Right lobe of liver (tissue), 6 donors: ENCODE data around the gene MOXD1. TPM values are rescaled to one million over a fixed set of nuclear protein-coding genes. Genes with fewer than 3 reads are reported as not detected.

Experiments used
- ATAC-seq, 4 donors: fragments of 200-7000 bp; cut with Tn5 transposase; one replicate each; pipeline ENCODE4 v1.9.1; 2020; ENCODE audit warnings: mild to moderate bottlenecking in 4 of 4, moderate library complexity in 4 of 4
- DNase-seq, 3 donors: peaks; one replicate each; pipeline ENCODE4 v3.0.0-alpha.2; 2020
- H3K27ac ChIP-seq, 3 donors: fragments of 200-600 bp; one replicate each; pipeline ENCODE4 v1.8.0; 2022
- H3K27me3 ChIP-seq, 2 donors: fragments of 200-600 bp; one replicate each; pipeline ENCODE4 v1.8.0; 2022
- H3K36me3 ChIP-seq, 4 donors: fragments of 200-600 bp; sonication (generic) in 1 of 4; one replicate each; pipeline versions ENCODE4 v1.5.1 to v1.8.0; 2017 to 2022; ENCODE audit warnings: control low read depth in 1 of 4
- H3K4me1 ChIP-seq, 4 donors: fragments of 200-600 bp; sonication (generic) in 1 of 4; one replicate each; pipeline versions ENCODE4 v1.5.1 to v1.8.0; 2017 to 2022; ENCODE audit warnings: control low read depth in 1 of 4
- H3K4me3 ChIP-seq, 3 donors: fragments of 200-600 bp; one replicate each; pipeline ENCODE4 v1.8.0; 2022
- H3K9me3 ChIP-seq, 4 donors: fragments of 200-600 bp; sonication (generic) in 1 of 4; one replicate each; pipeline versions ENCODE4 v1.5.1 to v1.8.0; 2017 to 2022; ENCODE audit warnings: control low read depth in 1 of 4
- POLR2A ChIP-seq: fragments of 450-650 bp; IDR thresholded peaks from one replicate; pipeline ENCODE4 v1.6.1; 2017; ENCODE audit warnings: antibody characterized with exemption, mild to moderate bottlenecking
- WGBS: methylation state at CpG from one replicate; pipeline ENCODE4 v1.1.6; 2018; ENCODE audit warnings: low coverage, low lambda C conversion rate; ENCODE audit not compliant: insufficient coverage; ENCODE audit errors: missing lambda C conversion rate; 5-methylcytosine and 5-hydroxymethylcytosine counted together
- intact Hi-C, 2 donors: fragments of 100-400 bp; cut with DNase I; formaldehyde crosslinking; loops; one replicate each; pipeline versions ENCODE4 v1.11.2 to v1.14.1; 2022
- total RNA-seq, 6 experiments: library from RNA; depleted of rRNA in 2 of 6; stranded (reverse); fragments of >200 nt in 2 of 6; fragmentation: NEBNext Ultra II Directional in 3 of 6; extraction: Animal tissue kit (Norgen Biotek cat#: 25700) in 3 of 6; gene quantifications; one replicate each; pipeline versions ENCODE4 v1.1.0 to v1.2.4, GENCODE V29; 2016 to 2023
- TF ChIP-seq, protein P1 (sequence below), 4 donors: fragments of 200-600 bp in 3 of 4; fragments of 450-650 bp in 1 of 4; IDR thresholded peaks; one replicate each; pipeline versions ENCODE4 v1.5.1 to v1.8.0; 2016 to 2022; ENCODE audit warnings: antibody characterized with exemption in 4 of 4, mild to moderate bottlenecking in 2 of 4
- donor health status: DM: no; HTN: yes; CAD: no.
- donor health status: DM: no; HTN: no; CAD: no.
- donor health status: DM: no; HTN: no; CAD: no.
- donor health status: DM: no; HTN: yes; CAD: no.
- donor health status: DM: no; HTN: yes; CAD: no.

Gene MOXD1
- total RNA-seq, 6 experiments from 2014 or later = 0.24 to 2.3 (median 1.0) TPM; not detected in 1

DNA sequence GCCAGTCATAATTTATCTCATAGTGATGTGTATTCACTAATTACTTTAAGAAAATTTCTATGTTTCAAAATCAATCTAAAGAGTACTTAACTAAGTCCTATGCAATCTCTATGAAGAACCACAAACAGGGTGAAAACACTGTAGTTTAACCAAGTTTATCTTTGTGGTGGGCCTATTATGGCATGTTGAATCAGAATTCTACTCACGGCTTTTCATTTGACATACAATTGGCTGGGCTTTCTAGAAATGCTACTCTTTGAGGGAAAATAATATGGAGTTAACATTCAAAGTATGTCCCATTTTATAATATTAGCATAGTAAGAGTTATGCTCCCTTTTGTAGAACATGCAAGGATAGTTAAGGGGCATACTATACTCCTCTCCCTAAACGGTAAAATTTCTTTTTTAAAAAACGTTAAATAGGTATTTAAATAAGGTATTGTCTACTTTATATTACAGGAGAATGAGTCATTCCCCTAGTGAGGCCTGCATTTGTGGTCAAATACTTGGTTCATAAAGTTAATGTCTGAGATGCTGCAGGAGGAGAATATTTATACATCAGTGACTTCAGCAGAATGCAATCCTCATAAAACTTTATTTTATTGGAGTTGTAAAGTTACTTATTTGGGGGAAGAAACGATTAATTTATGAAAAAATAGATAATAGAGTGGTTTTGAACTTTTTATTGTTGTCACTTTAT lies 1.8 kb downstream of the MOXD1 start:
- Histone ChIP-seq H3K9me3 (peaks cover 0 to 3% (median 0%) of the 10 kb centered on the region in 4 donors), H3K4me3 (no peak overlapping the region), H3K27me3 (peaks cover 0 to 28% of the 10 kb centered on the region in 2 donors), H3K27ac (no peak overlapping the region), H3K4me1 (peaks cover 0 to 6% (median 0%) of the 10 kb centered on the region in 4 donors), H3K36me3 (no peaks in the 10 kb centered on the region)
- no peak for TF ChIP-seq POLR2A
- TF ChIP-seq, protein P1, sequence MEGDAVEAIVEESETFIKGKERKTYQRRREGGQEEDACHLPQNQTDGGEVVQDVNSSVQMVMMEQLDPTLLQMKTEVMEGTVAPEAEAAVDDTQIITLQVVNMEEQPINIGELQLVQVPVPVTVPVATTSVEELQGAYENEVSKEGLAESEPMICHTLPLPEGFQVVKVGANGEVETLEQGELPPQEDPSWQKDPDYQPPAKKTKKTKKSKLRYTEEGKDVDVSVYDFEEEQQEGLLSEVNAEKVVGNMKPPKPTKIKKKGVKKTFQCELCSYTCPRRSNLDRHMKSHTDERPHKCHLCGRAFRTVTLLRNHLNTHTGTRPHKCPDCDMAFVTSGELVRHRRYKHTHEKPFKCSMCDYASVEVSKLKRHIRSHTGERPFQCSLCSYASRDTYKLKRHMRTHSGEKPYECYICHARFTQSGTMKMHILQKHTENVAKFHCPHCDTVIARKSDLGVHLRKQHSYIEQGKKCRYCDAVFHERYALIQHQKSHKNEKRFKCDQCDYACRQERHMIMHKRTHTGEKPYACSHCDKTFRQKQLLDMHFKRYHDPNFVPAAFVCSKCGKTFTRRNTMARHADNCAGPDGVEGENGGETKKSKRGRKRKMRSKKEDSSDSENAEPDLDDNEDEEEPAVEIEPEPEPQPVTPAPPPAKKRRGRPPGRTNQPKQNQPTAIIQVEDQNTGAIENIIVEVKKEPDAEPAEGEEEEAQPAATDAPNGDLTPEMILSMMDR (IDR thresholded peaks at IDR 0.05) = no peak
- WGBS = 76% methylated on average over 4 of the region's 4 CpGs
- ATAC-seq (no peak), DNase-seq (no peak)
- intact Hi-C loops = loop anchor here (10.0 kb wide), 1 partner anchor 95 kb away; no protein-coding TSS in a partner anchor

DNA sequence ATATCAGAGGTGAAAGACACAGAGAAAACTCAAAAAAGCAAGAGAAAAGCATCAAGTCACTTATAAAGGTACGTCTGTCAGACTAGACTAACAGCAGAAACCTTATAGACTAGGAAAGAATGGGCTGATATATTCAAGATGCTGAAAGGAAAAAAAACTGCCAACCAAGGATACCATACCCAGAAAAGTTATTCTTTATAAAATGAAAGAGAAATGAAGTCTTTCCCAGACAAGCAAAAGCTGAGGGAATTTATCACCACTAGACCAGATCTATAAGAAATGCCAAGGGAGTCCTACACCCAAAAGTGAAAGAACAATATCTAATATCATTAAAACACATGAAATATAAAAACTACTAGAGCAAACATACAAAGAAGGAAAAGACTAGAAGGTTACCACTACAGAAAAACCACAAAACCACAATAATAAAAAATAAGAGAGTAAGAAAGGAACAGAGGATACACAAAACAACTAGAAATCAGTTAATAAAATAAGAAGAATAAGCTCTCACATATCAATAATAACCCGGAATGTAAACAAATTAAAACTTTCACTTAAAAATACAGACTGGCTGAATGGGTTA lies 6.2 kb downstream of the MOXD1 start:
- Histone ChIP-seq H3K4me3 (no peak overlapping the region), H3K9me3 (peaks cover 0 to 4% (median 0%) of the 10 kb centered on the region in 4 donors), H3K27ac (no peak overlapping the region), H3K36me3 (no peaks in the 10 kb centered on the region), H3K27me3 (peaks cover 0 to 8% of the 10 kb centered on the region in 2 donors), H3K4me1 (no peaks in the 10 kb centered on the region)
- ATAC-seq (no peak), DNase-seq (no peak)
- intact Hi-C loops = loop anchor here in 1 of 2 donors (10.0 kb wide), 1 partner anchor 90 kb away; no protein-coding TSS in a partner anchor
- TF ChIP-seq, protein P1 (IDR thresholded peaks at IDR 0.05) = no peak
- TF ChIP-seq POLR2A = no peak
- WGBS = 66% methylated on average over 2 of the region's 2 CpGs

DNA sequence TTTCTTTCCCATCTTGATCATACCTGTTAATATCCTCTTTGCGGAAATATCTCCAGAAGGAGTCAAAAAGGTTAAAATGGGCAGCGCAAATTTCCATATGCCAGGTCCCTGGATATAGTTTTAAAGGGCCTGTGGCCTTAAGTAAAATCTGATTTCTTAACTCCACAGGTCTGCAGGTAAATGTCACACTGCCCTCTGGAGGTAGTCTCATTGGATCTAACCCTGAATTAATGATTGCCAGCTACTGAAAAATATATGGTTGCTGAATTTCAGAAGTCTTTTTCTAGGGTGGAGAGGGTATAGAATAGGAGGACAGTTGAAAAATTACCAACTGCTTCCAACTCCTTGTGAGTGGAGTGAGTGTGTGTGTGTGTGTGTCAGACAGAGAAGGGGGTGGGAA lies 8.5 kb downstream of the MOXD1 start:
- ATAC-seq (peak in 2 of 4 donors; percentile 47 to 61), DNase-seq (no peak)
- Histone ChIP-seq H3K36me3 (no peaks in the 10 kb centered on the region), H3K27me3 (no peaks in the 10 kb centered on the region), H3K9me3 (peaks cover 0 to 4% (median 0%) of the 10 kb centered on the region in 4 donors), H3K4me1 (no peaks in the 10 kb centered on the region), H3K4me3 (no peak overlapping the region), H3K27ac (no peak overlapping the region)
- WGBS = 79% methylated on average over 2 of the region's 2 CpGs
- TF ChIP-seq, protein P1 (IDR thresholded peaks at IDR 0.05) = peak; percentile 30 to 55 (median 40)
- TF ChIP-seq POLR2A = no peak
- intact Hi-C loops = loop anchor here in 1 of 2 donors (10.0 kb wide), 1 partner anchor 88 kb away; no protein-coding TSS in a partner anchor

DNA sequence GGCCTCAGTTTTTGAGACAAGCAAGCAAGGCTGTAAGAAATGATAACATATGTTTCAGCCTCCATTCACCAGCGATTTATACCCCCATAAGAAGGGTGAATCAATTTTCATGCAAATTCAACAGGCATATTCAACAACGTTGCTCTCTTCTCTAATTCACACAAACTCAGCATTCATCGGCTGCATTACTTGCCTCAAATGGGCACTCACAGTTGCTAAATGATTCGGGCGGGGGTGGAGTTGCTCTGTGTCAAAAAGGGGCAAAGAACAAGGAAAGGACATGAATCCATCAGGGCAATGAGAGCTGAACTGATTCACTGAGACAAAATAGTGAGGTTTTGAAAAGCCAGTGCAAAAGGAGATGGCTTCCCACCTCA lies 9.0 kb downstream of the MOXD1 start:
- Histone ChIP-seq H3K36me3 (no peaks in the 10 kb centered on the region), H3K4me3 (no peak overlapping the region), H3K9me3 (peaks cover 0 to 4% (median 0%) of the 10 kb centered on the region in 4 donors), H3K27ac (no peak overlapping the region), H3K27me3 (no peaks in the 10 kb centered on the region), H3K4me1 (no peaks in the 10 kb centered on the region)
- intact Hi-C loops = loop anchor here in 1 of 2 donors (10.0 kb wide), 1 partner anchor 87 kb away; no protein-coding TSS in a partner anchor
- TF ChIP-seq POLR2A = no peak
- TF ChIP-seq, protein P1 (IDR thresholded peaks at IDR 0.05) = no peak
- 60% methylated on average over 5 of the region's 5 CpGs for whole genome bisulfite sequencing
- DNase-seq (no peak), ATAC-seq (no peak)
